HG03521 (cell line): ENCODE results near the gene MED15.
A peak's percentile ranks its signal among the peaks of the same experiment; 100 is the strongest.
"Not testable (repeated sequence)": the region's sequence is repeated elsewhere in the genome, so short reads cannot be mapped to it uniquely, and the experiment has no call there.

ENCODE experiments used
- ATAC-seq: cut with Tn5 transposase; IDR thresholded peaks from one replicate; pipeline ENCODE4 v1.9.1; 2021; ENCODE audit warnings: mild to moderate bottlenecking, moderate library complexity; ENCODE audit not compliant: unreplicated experiment

Gene MED15

DNA sequence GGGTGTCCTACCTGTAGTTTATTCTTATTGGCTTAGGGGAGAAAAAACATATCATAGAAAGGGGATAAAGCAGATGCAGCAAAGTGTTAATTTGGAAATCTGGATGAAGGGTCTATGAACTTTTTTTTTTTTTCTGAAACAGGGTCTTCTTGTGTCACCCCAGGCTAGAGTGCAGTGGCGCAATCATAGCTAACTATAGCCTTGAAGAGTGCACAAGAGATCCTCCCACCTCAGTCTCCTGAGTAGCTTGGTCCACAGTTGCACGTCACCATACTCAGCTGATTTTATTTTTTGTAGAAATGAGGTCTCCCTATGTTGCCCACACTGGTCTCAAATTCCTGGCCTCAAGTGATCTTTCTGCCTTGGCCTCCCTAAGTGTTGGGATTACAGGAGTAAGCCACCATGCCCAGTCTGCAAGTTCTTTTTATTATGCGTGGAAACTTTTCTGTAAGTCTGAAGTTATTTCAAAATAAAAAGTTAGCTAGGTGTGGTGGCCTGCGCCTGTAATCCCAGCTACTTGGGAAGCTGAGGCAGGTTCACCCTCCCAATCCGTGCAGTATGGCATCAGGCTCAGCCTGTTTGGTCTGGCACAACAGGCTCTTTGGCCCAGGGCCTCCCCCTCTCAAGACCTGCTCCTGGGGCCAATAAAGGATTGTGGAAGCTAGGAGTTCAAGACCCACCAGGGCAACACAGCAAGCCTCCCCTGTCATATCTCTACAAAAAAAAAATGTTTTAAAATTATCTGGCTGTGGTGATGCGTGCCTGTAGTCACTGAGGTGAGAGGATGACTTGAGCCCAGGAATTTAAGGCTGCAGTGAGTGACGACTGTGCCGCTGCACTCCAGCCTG is 111.9 kb downstream of the MED15 start:
- ATAC-seq: no peak

DNA sequence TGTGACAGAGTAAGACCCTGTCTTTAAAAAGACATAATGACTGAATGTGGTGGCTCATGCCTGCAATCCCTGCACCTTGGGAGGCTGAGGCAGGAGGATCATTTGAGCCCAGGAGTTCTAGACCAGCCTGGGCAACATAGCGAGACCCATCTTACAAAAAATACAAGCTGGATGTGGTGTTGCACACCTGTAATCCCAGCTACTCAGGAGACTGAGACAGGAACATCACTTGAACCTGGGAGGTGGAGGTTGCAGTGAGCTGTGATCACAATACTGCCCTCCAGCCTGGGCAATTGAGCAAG is 112.4 kb downstream of the MED15 start:
- not testable (repeated sequence) for ATAC-seq

DNA sequence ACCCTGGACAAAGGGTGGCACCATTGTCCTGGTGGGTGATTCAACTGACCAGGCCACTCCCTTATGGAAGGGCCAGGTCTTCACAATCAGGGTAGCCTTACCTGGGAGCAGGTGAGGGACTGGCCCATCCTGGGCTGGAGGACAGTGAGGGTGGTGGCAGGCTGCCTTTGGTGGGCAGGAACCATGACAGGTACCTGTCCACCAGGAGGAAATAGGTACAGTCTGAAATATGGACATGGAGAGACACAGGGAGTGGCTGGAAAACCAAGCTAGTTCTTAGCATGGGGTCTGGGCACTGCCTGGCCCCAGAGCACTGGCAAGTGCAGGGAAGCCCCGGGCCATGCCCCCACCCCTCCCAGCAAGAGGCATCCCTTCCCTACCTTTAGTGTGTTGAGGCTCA is 113.8 kb downstream of the MED15 start:
- ATAC-seq: no peak

DNA sequence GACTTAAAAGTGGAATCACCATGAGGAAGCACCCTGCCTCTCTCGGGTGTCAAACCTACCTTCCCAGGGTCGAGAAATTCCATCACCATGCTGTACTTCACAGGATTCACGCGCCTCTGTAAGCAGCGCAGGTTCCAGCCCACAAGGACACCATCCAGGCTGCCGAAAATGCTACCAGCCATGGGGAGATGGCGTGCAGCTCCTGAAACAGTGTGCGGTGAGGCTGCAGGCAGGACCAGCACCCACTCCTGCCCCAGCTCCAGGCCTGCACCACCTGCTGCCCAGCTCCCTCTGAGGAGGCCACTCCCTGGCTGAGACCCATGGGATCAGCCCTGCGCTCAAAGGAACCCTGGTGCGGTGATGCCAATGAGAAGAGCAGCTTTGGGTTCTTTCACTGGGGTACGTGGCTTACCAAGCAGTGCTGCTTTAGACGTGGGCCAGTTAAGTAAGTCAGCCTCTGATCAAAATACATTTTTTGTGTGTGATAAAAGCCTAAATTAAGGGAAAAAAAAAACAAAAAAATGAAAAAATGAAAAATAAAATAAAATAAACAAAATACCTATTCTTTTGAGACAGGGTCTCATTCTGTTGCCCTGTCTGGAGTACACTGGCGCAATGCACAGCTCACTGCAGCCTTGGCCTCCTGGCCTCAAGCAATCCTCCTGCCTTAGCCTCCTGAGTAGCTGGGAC is 115.4 kb downstream of the MED15 start:
- ATAC-seq: no peak

DNA sequence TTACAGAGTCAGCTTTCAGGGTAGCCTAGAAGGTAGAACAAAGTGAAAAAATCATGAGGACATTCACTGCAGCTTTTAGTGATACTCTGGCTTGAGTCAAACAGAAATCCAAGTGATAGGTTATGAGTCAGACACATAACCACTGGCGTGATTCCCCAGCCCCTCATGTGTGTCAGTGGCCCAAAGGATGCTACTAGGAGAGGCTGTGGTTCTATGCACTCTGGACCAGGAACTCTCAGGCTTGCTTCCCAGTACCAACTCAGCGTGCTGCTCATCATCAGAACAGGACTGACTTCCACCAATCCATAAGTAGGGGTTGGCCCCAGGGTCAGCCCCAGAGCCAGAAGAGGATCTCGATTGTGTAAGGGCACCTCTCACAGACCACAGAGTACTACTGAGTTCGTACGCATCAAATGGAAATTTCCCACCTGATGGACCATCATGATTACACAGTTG is 116.8 kb downstream of the MED15 start:
- peak; percentile 44 for ATAC-seq

DNA sequence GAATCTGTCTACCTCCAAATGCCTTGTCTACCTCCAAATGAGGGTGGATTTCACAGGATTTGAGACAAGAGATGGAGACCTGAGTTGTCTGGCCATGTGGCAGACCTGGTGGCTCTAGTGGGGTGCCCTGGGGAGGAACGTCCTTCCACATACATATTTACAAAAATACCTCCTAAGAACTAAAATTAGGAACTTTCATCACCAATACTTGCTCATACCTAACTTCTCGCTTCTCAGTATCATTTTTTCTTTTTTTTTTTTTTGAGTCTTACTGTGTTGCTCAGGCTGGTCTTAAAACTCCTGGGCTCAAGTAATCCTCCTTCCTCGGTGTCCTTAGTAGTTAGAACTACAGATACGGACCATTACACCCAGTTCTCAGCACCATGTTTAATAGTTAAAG is 117.9 kb downstream of the MED15 start:
- ATAC-seq: no peak

DNA sequence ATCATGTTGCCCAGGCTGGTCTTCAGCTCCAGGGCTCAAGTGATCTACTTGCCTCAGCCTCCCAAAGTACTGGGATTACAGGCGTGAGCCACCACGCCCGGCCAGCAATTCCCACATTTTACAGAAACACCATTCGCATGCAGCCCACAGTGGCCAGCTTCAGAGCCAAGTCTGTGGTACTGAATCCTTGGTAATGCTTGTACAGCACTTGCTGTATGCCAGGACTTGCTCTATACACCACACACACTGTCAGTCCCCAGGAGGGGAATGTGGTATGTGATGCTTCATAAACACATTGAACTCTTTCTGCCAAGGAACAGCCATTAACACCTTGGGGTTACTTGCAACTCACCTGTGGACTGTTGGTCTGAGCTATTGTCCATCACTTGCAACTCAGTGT is 119.4 kb downstream of the MED15 start:
- no peak for ATAC-seq

DNA sequence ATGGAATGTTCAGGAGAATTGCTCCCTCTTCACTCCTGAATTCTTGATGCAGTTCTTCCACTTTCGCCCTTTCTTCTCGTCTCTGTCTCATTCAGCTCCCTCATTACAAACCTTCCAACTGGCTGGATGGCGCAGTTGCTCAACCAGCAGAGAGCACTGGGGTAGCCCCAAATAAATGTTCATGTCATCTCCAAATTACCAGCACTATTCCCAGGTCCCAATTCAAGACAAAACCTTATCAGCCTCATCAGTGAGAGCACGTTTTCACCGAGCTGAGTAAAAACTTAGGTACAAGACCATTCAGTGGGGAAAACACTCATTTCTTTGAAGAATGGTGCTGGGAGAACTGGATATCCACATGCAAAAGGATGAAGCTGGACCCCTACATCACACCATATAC is 120.0 kb downstream of the MED15 start:
- no peak for ATAC-seq

DNA sequence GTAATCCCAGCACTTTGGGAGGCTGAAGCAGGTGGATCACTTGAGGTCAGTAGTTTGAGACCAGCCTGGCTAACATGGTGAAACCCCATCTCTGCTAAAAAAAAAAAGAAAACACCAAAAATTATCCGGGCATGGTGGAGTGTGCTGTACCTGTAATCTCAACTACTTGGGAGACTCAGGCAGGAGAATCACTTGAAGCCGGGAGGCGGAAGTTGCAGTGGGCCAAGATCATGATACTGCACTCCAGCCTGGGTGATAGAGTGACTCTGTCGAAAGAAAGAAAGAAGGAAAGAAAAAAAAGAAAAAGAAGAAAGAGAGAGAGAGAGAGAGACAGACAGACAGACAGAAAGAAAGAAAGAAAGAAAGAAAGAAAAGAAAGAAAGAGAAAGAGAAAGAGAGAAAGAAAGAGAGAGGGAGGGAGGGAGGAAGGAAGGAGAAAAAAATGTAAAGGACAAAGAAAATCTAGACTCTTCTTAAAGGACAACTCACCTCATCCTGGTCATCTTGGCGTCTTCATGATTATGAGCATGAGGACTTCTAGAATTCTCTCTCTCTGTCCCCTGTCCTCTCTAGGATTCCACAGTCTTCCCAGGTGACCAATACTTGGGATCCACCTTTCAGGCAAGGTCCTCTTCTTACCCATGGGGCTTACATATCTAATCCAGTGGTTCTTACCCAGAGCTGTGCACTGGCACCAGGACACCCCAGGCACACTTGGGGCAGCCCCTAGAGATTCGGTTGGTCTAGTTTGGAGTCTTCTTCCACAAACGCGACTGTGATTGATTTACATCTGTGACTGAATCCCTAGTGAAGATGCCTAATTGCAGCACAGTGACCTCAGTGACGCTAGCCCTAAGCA is 120.9 kb downstream of the MED15 start:
- no peak for ATAC-seq

DNA sequence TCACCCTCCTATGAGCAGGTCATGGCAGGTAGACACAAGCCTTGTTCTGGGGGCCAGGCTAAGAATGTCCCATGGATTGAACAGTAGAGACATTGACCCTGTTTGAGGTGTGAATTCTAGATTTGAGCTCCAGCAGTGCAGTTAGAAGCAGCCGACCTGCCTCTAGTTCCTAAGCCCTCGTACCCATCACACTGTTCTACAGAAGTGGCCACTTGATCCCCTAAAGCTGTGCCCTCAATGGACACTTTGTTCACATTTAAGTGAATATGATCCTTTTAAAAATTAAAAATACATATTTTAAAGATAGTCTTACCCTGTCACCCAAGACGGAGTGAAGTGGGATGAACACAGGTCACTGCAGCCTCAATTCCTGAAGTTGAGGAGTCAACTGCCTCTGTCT is 122.0 kb downstream of the MED15 start:
- ATAC-seq: no peak

DNA sequence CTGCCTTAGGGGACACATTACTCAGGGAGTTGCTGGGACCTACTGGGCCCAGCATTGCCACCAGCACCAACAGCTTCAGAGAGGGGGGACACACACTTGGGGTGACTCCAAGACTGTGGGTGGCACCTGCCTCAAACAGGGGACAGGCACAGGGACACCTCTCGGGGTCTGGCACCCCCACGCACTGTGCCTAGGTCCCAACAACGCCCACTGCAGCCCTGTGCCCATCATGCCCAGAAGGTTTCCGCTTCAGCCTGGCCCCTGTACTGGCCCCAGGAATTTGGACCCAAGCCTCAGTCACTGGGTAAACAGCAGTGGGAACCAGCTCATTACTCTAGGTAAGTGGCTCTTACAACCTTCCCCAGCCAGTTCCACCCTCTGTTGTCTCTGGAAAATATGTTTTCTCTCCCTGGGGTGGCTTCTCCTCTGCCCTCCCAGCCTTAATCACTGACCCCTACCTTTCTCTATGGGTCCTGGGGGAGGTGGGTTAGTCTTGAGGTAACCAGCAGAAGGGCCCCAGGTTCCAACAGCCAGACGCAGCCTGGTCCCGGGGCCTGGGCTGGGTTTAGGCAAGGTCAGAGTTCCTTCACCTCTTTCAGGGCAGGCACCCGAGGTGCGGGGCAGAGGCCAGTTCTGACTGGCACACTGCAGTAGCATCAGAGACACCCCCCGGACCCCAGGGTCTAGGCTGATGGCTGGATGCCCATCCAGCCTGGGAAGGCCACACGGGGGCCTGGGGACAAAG is 123.6 kb downstream of the MED15 start:
- ATAC-seq: no peak

DNA sequence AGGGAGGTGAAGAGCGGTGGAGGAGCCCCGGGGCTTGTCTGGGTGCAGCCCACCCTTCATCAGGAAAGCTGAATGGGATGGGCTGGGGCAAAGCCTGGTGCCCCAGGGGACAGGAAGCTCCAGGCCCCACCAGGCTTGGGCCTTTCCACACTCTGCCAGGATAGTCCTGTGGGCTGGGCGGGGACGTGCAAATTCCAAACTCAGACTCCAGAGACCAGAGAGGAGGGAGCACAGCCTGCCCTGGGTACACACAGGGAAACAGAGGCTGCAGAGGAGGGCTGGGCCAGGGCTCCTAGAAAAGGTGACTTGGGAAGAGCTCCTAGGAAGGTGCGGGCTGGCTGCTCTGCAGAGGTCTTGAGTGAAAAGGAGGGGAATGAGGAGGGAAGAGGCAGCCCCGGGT is 124.7 kb downstream of the MED15 start:
- ATAC-seq: no peak

DNA sequence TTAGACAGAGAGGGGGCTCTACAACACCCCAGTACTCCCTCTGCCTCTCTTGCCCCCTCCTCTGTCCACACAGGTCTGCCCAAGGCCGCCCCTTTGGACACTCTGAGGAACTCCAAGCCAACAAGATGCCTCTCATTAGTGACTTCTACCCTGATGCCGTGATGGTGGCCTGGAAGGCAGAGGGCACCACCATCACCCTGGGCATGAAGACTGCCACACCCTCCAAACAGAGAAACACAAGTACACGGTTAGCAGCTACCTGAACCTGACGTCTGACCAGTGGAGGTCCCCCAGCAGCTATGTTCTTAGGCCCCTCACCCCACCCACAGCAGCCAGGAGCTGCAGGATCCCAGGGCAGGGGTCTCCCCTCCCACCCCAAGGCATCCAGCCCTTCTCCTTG is 125.1 kb downstream of the MED15 start:
- ATAC-seq: no peak

DNA sequence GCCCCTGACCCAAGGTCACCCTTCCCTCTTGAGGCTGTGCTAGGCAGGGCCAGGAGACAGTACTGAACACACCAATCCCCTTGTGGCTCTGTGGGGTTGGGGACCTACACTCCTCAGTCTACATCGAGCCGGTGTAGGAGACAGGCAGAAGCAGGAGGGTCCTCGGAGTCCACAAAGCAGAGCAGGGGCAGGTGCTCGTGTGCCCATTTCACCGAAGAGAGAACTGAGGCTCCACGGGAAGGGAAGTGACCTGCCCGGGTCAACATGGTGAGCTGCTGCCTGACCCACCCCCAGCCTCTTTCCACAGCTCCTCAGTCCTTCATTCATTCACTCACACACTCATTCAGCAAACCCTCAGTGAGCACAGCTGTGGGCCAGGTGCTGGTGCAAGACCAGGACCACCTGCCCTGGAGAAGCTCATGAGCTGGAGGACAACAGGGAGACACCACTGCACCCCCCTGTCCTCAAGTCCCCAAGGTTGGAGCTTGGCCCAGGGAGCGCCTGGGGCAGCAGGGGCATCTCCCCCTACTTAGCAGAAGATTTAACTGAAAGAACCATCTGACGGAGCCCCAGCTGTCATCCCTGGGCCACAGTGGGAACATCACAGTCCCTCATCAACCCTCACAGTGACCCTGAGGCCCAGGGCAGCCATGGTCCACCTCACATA is 127.3 kb downstream of the MED15 start:
- ATAC-seq: no peak

DNA sequence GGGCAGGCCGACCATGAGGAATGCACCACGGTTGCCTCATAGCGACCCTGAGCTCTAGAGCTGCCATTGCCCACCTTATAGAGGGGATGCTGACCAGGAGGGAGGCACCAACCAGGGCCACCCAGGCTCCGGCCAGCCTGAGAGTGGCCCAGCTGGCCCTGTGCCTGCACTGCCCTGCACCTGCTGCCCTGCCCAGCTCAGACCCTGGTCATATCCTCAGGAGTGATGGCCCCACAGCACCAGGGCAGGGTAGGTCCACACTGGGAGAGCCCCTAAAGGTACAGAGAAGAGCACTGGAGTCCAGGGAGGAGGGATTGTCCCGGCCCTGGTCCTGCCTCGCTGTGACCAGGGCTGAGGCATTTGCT is 127.8 kb downstream of the MED15 start:
- no peak for ATAC-seq

DNA sequence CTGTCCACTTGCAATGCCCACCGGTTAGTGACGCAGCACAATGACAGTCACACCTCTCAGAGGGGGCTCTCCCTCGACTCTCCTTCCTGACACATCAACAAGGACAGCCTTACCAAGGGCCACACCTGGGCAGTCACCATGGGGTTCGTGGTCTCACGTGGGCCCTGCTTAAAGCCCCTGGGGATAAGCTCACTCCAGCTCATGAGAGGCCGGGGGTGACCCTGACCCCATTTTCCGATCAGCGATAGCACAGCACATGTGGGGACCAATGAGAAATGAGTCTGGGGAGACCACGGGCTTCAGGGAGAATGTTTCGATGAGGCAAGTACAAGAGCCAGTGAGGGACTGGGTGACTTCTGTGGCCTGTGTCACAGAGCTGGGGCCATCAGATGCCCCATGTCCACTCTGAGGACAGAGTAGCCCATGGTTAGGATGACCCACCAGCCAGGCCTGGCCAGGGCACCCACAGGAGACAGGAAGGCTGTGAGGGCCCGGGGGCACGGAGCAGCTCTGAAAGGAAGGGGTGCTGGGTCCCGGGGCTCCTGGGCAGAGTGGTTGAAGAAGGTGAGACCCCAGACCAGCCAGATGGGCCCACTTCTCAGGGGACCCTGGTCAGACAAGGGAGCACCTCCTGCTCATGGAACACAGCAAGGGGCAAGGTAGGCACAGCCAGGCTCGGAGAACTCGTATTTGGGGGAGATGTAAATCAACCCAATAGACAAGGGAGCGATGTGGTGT is 128.8 kb downstream of the MED15 start:
- no peak for ATAC-seq

DNA sequence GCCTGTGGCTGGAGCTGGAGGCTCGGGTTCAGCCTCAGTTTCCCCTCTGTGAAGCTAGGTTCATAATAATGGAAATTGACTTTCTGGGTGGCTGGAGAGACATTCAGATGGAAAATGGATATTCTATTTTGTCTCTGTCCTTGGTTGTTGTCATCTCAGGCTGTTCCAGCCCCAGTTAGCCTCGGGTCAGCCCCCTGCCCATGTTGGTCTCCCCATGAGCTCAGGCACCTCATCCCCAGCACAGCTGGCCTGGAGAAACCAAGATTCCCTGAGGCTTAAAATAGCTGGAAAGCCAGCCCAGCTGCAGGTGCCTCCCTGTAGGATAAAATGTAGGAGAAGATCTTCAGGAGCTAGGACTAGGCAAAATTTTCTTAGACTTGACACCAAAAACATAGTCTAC is 129.5 kb downstream of the MED15 start:
- ATAC-seq: no peak
